NOMO-1 treated with dmso at 0.1 percent for 144 hours (cell line): ENCODE measurements around the gene LRRC10B.
A peak's percentile ranks its signal among the peaks of the same experiment; 100 is the strongest.
"Not testable (repeated sequence)": the region's sequence is repeated elsewhere in the genome, so short reads cannot be mapped to it uniquely, and the experiment has no call there.

Experiments used
- DNase-seq: peaks from one replicate; lab custom pipeline; 2025; ENCODE audit not compliant: unreplicated experiment; lab: John Stamatoyannopoulos, UW

Gene LRRC10B

DNA sequence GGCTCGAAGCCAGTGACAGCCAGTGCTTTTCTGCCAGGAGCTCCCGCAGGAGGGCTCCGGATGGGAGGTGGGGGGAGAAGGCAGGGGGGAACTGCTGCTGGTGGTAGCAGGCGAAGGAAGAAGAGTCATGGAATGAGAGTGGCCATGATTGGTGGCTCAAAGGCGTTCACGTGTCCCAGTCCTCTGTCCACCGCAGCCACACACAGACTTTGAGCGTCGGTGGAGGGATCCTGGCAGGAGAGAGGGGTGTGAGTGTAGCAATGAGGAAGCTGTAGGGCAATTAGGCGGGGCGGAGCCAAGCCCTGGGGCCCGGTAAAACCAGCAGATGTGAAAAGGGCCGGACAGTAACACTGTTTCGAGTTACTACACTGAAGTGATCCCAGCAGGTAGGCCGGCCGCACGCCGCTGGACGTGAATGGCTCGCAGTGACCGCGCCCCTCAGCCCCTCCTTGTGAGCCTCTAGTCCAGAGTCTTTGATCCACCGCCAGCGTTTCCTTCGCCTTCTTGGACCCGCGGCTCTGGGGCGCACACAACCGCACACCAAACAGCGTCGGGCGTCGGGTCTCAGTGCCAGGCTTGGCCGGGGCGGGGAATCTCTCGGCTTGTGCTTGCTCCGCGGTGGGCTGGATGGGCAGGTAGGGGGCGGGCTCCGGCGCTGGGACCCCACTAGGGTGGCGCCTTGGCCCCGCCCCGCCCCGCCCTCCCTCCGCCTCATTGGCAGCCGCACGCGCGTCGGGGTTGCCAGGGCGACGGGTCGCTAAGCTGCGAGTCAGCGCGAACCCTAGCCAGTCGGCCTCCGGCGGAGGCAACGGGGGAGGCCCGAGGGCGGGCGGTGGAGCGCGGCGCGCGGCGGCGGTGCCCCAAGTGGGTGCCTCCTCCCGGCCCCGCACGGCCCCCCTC is at the start of gene LRRC10B:
TSS of gene LRRC10B (plus strand) at position 788 of the 900 bp plus-strand sequence. CDS start 250 bp downstream, outside the sequence.
- DNase-seq: peak; percentile 80

DNA sequence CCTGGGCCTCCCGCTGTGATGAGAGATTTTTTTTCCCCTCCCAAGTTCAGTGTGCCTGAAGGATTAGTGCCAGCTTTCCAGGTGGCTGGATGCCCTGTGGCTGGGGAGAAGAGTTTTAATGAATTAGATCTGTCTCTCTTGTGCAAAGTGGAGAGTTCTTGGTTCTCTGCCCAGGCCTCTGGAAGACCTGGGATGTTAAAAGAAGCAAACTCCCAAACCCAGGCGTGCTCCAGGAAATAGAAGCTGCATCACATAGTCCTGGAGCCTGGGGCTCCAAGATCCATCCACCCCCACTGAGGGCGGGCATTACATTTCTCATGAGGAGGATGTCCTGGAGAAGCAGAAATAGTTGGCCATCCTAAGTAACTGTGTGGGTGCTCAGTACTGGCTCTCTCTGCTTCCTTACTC is 48.1 kb upstream of the LRRC10B start:
- no peak for DNase-seq

DNA sequence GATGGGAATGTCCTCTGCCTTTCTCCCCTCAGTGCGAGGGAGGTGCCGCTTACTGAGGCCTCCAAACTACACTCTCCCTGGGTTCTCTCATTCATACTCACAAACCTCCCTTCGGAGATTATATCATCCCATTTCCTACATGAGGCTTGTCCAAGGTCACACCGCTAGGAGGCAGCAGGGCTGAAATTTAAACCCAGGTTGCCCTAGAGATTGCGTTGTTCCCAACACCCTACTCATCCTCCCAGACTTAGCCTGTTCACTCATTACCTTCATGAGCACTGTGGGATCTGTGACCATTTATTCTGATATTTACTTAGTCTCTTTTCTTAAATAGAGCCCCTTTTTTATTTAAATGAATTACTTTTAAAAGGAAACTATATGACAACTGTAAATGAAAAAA is 47.6 kb upstream of the LRRC10B start:
- DNase-seq: no peak

DNA sequence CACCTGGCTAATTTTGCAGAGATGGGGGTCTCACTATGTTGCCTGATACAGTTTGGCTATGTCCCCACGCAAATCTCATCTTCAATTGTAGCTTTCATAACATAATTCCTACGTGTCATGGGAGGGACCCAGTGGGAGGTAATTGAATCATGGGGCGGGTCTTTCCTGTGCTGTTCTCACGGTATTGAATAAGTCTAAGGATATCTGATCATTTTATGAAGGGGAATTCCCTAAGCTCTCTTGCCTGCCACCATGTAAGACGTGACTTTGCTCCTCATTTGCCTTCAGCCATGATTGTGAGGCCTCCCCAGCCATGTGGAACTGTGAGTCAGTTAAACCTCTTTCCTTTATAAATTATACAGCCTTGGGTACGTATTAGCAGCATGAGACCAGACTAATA is 40.9 kb upstream of the LRRC10B start:
- DNase-seq: not testable (repeated sequence)

DNA sequence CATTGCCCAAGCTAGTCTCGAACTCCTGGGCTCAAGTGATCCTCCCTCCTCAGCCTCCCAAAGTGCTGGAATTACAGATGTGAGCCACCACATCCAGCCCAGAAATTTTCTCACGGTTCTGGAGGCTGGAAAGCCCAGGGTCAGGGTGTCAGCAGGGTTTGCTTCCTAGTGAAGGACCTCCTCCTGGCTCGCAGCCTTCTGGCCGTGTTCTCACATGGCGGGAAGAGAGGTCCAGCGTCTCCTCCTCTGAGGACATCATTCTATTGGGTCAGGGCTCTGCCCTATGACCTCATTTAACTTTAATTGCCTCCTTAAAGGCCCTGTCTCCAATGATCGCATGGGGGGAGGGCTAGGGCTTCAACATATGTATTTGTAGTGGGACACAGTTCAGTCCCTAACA is 40.5 kb upstream of the LRRC10B start:
- DNase-seq: no peak

DNA sequence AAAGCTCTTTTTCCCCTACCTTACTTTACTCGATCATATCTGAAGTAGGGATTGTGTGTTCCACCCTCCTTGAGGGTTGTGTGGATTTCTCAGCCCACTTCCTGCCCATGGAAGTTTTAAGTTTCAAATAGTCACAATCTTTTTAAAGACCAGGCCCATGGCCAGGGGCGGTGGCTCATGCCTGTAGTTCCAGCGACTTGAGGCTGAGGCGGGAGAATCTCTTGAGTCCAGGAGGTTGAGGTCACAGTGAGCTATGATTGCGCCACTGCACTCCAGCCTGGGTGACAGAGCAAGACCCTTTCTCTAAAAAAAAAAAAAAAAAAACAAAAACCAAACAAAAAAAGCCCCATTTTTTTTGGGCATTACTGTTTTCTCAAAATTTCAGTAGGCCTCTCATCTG is 36.3 kb upstream of the LRRC10B start:
- DNase-seq: no peak

DNA sequence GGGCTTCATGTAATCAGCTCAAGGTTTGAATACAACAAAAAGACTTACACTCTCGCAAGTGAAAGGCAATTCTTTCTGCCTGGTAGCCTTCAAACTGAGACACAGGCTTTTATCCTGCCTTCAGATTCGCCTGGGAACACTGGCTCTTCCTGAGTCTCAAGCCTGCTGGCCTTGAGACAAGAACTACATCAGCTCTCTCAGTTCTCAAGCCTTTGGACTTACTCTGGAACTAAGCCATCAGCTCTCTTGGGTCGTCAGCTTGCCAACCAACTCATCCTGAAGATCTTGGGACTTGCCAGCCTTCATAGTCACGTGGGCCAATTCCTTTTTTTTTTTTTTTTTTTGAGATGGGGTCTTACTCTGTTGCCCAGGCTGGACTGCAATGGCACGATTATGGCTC is 35.7 kb upstream of the LRRC10B start:
- DNase-seq: no peak

DNA sequence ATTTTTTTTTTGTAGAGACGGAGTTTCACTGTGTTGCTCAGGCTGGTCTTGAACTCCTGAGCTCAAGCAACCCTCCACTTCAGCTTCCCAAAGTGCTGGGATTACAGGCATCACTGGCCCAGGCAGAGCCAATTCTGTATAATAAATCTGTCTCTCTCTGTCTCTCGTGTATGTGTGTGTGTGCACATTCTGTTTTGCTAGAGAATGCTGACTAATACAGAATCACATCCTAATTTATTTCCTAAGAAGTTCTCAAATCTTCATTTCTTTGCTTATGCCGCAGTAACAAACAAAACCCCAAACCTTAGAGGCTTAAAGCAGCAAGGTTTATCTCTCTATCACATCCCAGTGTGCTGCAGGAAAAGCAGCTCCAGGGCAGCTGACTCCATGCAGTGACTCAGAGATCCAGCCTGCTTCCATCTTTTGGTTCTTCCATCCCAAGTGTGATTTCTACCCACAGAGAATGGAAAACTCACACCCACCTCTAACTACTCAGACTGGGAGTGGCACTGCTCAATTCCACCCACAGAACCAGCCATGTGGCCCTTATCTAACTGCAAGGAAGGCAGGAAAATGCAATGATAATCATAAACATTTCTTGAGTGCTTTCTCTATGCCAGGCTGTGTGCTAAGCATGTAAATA is 35.1 kb upstream of the LRRC10B start:
- no peak for DNase-seq

DNA sequence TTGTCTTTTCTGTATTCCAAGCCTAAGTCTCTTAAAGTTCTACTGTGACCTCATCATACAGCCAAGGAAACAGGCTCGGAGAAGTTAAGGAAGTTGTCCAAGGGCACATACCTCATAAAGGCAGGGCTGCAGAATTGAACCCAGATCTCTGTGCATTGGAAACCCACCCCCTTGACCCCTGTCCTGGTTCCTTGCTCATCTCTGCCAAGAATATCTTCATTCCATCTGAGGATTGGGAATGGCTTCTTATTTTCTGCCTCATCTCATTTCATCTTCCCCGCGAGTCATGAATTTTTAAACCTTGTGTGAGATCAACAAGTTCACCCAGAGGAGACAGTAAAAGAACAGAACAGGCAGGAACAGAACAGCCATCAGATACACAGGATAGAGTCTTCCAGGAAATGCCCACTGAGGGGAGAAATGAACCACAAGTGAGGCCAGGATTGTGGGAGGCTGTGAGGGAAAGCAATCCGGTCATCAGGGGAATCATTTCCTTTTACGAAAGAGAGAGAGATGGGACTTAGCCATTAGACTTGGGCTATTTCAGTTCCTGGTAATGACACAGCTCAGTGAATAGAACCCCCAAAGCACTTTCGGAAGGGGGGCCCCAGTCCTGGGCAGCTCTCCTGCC is 34.4 kb upstream of the LRRC10B start:
- no peak for DNase-seq

DNA sequence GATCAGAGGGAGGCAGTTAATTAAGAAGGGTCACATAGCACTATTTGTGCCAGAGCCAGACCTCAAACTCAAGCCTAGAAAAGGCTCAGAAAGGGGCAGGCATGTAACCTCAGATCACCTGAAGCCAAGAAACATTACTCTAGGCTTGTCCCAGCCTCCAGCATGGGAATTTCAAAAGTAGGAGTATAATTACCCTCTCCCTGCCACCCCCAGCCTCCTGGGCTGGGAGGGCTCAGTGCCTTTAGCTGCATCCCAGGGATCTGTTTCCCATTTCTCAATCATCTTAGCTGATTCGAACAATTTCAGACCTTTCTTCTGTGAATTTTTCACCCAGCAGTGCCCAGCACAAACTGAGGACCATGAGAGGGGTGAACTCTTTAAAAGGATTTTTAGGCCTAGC is 33.1 kb upstream of the LRRC10B start:
- DNase-seq: no peak

DNA sequence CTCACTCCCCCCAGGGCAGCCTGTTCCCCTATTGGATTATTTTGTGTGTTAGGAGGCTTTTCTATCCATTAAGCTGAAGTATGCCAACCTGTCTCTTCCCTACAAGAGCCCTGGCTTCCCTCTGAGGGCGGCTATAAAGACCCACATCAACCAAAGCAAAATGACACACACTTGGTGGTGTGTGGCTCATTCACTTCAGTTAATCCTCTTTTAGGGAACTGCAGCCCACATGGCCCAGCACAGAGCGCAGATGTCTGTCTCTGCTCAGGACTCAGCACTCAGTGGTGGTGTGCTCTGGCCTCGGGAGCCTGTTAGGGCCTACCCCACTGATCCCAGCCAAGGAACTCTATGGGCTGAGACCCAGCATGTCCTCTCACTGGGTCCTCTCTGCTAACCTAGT is 32.2 kb upstream of the LRRC10B start:
- DNase-seq: no peak

DNA sequence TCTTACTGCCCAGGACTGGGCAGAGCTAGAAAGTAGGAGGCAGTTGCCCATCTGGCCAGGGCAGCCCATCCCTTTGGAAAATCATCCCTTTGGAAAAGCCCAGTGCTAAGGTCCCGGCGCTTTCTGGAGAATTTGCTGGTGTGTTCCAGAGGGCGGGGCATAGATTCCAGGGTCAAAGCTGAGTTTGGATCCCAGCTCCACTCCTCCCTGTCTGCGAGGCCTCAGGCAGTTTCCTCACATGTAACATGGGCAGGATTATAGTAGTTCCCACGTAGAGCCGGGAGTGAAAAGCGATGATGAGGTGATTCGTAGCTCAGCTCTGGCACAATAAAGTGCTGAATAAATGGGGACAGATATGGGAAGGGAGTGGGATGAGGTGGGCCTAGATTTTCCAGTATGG is 31.4 kb upstream of the LRRC10B start:
- no peak for DNase-seq

DNA sequence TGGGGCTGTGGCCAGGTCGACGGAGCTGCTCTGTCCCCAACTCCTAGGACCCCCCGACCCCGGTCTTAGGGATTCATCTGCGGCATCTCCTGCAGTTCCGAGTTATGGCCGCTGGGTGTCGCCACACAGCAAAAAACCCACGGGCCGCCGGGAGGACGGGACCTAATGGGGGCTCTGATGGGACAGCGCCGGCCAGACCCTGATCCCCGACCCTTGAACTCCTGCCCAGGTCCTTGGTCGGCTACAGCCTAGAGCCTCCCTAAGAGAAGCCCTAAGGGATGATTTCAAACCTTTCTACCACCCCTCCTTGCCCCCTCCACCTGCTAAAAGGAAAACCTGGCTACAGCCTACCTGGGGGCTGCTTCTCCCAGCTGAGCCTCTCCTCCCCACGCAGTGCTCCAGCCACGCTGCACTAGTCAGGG is 30.8 kb upstream of the LRRC10B start:
- no peak for DNase-seq

DNA sequence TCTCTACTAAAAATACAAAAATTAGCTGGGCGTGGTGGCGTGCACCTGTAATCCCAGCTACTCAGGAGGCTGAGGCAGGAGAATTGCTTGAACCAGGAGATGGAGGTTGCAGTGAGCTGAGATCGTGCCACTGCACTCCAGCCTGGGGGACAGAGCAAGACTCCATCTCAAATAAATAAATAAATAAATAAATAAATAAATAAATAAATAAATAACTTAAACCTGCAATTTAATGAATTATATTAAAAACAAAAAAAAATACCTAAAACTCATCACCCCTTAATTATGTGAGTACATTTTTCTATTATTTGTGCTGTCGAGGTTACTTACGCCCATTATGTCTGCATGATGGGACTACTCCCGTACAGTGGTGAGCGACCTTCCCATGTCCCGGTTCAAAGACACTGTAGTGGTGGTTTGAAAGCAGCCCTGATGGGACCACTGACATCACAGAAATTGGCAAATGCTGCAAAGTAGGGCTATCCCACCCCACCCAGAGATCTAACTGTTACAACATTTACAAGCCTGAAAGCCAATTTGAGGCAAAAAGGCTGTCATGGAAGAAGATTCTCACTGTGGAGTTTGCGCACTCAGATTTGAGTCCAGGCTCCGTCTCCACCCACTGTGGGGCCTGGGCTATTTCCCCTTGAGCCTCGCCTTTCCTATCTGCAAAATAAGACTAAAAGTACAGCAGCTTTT is 29.0 kb upstream of the LRRC10B start:
- not testable (repeated sequence) for DNase-seq

DNA sequence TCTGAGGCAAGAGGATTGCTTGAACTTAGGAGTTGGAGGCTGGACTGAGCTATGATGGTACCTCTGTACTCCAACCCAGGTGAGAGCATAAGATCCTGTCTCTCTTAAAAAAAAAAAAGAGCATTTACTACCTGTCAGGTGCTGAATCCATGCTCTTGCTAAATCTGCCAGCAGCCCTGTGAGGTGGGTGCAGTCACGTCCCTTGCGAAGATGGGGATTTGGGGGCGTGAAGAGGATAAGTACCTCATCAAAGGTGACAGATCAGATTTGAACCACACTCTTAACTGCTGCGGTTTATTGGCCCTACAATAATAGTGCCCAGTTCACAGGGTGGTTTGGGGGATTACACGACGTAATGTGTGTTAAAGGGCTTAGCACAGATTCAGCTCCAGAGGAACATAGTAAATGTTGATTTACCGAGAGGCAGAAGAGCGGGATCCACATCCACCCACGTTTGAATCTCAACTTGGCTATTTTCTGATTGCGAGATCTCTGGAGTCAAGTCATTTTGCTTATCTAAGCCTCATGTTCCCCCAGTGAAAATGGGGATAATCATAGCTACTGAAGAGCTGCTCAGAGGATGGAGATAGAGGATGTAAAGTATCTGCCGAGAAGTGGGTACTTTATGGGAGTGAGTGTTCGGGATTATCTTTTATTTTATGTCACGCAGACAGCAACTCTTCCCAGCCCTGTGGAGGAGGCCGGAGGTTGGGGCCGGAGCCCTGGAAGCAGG is 28.1 kb upstream of the LRRC10B start:
- DNase-seq: no peak

DNA sequence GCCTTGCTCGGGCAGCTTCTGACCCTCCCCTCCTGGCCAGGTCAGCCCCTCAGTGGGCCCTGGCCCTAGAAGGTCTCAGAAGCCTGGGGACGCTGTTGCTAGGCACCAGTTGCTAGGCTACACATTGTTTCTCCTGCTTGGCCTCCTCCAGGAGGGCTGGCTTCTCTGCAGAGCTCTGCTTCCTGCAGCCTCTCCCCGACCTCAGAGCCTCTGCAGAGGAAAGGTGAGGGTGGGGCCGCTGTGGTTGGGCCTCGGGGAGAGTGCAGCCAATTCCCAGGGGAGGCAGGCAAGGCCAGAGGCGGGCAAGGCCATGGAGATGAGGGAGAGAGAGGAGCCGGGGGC is 27.6 kb upstream of the LRRC10B start:
- no peak for DNase-seq

DNA sequence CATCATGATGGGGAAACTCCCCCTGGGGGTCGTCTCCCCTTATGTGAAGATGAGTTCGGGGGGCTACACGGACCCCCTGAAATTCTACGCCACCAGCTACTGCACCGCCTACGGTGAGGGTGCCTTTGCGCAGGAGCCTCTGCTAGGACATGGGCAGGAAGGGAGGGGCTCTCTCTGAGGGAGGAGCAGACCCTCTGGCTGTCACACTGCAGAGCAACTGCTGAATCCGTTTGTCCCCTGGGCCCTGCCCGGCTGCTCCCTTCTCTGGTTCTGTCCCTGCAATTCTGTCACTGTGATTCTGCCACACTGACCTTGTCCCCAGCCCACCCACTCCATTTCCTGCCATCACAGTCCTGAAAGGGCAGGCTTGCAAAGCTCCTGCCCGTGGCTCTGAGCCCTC is 26.7 kb upstream of the LRRC10B start:
- no peak for DNase-seq

DNA sequence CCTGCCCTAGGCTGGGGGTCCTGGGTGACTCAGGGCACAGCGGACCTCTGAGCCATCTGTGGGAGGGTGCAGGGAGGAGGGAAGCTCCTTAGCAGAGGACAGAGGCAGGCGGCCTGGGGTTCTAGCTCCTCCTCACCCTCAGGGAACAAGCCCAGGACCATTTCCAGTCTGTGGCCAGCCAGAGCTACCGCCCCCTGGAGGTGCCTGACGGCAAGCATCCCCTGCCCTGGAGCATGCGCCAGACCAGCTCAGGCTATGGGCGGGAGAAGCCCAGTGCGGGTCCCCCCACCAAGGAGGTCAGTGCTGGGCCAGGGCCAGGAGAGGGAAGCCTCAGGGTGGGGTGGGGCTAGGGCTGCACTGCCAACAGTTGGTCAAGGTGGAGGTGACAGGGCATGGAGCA is 26.0 kb upstream of the LRRC10B start:
- DNase-seq: no peak

DNA sequence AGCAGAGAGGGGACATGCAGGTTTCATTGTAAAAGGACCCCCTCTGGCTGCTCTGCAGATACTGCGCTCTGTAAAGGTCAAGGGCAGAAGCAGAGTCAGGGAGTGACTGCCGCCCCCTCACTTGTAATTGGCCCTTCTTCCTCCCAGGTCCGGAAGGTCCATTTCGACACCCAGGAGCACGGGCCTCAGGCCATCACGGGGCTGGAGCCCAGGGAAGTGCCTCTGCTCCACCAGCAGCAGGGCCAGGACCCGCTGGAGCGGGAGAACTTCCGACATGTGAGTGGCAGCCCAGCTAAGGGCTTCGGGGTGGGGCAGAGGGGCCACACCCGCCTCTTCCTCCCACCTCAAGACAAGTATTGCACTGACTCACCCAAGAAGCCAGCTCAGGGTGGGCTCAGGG is 24.0 kb upstream of the LRRC10B start:
- no peak for DNase-seq

DNA sequence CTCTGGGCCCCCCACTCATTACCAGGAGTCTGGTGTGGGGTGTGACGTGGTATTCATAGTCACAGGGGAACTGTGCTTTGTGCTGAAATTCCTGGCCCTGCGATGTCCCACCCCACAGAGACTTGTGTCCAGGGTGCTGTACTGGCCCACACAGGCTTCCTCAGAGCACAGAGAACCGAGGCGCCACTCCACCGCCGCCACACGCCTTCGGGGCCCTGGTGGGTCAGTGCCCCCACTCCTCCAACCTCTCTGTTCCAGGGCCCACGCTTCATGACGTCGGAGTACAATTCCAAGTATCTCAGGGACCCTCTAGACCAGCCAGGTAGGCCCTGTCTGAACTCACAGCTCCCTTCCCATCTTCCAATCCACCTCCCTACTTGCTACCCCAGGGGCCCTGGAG is 23.5 kb upstream of the LRRC10B start:
- no peak for DNase-seq
